ENCODE measurements around the gene DNAJC10. TPM values are rescaled to one million over a fixed set of nuclear protein-coding genes. Genes with fewer than 3 reads are reported as not detected.

The DNAJC10 gene
- total RNA-seq, 1 donor: 47.6 TPM

DNA sequence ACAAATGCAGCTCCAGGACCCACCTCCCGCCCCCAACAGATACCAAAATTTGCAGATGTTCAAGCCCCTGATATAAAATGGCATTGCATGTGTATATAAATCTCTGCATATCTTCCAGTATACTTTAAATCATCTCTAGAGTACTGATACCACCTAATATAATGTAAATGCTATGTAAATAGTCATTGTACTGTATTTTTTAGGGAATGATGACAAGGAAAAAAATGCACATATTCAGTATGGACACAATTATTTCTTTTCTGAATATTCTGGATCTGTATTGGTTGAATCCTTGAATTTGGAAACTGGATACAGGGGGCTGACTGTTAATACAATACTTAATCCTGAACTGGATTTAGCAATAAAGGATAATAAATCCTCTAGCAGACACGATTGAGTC is 82.7 kb downstream of the DNAJC10 start:
- H3K27me3 ChIP-seq (ENCODE audit: insufficient read depth, low read length): peaks cover 3% of the 10 kb centered on the region
- H3K4me3 ChIP-seq (ENCODE audit: low read length): no peak overlapping the region
- H3K4me1 ChIP-seq (ENCODE audit: insufficient read depth, low read length): no peaks in the 10 kb centered on the region
- no peaks in the 10 kb centered on the region for H3K9me3 ChIP-seq (ENCODE audit: low read depth, low read length)

DNA sequence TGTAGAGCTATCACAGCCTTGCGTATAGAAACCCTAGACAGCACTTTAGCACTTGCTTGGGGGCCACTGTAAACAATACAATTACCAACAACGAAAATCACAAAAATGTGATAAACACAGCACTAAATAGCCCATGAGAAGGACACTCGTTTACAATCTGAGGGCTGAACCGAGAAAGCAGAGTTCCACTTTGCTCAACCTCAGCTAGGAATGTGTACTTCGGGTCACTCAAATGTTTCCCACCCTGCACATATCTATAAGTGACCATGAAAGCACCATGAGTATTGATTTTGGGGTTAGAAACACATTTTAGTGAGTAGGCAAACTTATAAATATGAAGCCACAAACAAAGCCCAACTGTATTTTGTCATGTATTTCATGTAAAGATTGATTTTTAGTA is 88.1 kb downstream of the DNAJC10 start:
- no peaks in the 10 kb centered on the region for H3K9me3 ChIP-seq (ENCODE audit: low read depth, low read length)
- peaks cover 8% of the 10 kb centered on the region for H3K27me3 ChIP-seq (ENCODE audit: insufficient read depth, low read length)
- no peak overlapping the region for H3K4me3 ChIP-seq (ENCODE audit: low read length)
- H3K4me1 ChIP-seq (ENCODE audit: insufficient read depth, low read length): no peaks in the 10 kb centered on the region

DNA sequence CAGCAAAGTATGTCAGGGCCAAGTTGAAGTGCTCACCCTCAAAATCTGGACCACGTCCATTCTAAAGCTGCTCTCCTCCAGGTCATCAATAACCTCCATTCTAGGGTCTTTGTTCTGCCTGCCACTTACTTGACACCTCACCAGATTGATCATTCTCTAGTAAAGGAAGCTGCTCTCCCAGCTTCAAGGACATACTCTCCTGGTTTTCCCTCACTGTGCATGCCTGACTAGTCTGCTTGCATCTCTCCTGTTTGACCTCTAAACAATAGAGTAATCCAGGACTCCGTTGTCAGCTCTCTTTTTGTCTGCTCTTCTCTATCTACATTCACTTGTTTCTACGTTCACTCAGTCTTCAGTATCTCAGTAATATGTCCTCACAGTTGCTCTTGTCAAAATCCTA is 91.3 kb downstream of the DNAJC10 start:
- Histone ChIP-seq H3K4me1 (ENCODE audit: insufficient read depth, low read length) (no peaks in the 10 kb centered on the region), H3K27me3 (ENCODE audit: insufficient read depth, low read length) (peaks cover 5% of the 10 kb centered on the region), H3K4me3 (ENCODE audit: low read length) (no peak overlapping the region), H3K9me3 (ENCODE audit: low read depth, low read length) (no peaks in the 10 kb centered on the region)

DNA sequence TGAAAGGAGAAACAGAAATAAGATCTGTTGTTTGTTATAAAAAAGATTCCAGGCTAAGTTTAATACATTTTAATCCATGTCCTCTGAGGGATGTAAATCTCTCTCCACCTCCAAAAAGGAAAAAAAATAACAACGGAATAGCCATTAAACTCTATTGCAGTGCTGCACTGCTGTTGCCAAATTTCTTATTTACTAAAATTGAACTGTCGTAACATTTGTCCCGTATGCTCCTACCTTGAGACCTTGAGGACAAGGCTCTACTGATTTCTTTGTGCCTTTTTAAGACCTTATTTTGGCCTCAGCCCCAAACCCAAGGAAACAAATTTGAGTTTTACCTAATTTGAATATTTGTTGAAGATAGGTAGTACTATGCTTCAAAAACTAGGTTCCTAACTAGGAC is 94.0 kb downstream of the DNAJC10 start:
- H3K9me3 ChIP-seq (ENCODE audit: low read depth, low read length): no peaks in the 10 kb centered on the region
- H3K4me3 ChIP-seq (ENCODE audit: low read length): no peak overlapping the region
- H3K4me1 ChIP-seq (ENCODE audit: insufficient read depth, low read length): no peaks in the 10 kb centered on the region
- peaks cover 8% of the 10 kb centered on the region for H3K27me3 ChIP-seq (ENCODE audit: insufficient read depth, low read length)

DNA sequence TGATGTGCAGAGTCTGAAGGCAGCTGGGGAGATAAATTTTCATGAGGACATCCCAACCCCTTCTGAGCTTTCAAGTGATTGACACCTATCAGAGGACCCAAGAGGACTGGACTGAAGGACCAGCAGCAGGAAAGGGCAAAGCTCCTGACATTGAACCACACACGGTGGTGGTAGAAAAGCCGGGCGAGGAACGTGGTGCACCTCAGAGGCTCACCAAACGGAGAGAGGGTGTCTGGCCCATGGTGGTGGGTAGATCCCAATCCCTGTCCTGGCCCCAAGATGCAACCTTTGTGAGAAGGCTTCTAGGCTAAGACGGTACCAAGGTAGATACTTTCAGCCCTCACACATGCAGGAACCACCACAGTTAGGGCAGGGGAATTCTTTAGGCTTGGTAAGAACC is 98.3 kb downstream of the DNAJC10 start:
- Histone ChIP-seq H3K27me3 (ENCODE audit: insufficient read depth, low read length) (peaks cover 3% of the 10 kb centered on the region), H3K9me3 (ENCODE audit: low read depth, low read length) (no peaks in the 10 kb centered on the region)

DNA sequence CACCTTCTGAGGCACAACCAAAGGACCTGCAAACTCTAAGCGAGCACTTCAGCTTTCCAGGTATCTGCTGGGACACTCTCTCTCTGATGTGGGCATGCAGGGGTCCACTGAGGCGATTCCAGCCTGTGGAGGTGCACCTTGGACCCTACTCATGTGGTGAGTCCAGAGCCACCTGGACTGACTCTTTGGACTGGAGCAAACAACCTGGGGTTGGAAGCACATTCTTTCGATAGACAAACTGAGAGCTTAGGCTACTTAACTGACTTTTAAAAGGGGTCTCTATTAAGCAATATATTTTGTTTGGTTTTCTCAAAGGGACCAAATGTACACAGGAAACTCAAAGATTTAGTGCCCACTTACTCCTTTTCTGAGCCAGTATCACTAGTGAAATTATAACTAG is 98.7 kb downstream of the DNAJC10 start:
- H3K9me3 ChIP-seq (ENCODE audit: low read depth, low read length): no peaks in the 10 kb centered on the region
- H3K4me3 ChIP-seq (ENCODE audit: low read length): no peak overlapping the region
- no peaks in the 10 kb centered on the region for H3K4me1 ChIP-seq (ENCODE audit: insufficient read depth, low read length)
- peaks cover 3% of the 10 kb centered on the region for H3K27me3 ChIP-seq (ENCODE audit: insufficient read depth, low read length)

More for the DNA sequence above, 98.3 kb downstream of the DNAJC10 start:
- Histone ChIP-seq H3K4me1 (ENCODE audit: insufficient read depth, low read length) (no peaks in the 10 kb centered on the region), H3K4me3 (ENCODE audit: low read length) (no peak overlapping the region)

DNA sequence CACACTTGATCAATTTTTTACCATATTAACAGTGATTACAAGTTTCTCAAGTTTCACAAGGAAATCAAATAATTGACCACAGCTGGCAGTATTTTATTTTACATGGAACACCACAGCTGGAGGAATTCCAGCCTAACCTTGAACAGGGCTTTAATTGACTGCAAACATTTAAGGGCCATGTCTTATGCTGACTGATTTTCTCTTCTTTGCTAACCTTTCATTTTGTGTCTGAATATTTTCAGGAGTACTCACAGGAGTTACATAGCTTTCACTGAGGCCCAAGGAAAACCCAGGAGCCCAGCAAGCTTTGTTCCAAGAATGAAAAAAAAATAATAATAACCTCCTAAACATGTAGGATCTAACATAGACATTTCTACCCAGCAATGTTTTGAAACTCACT is 100.8 kb downstream of the DNAJC10 start:
- Histone ChIP-seq H3K27me3 (ENCODE audit: insufficient read depth, low read length) (peaks cover 3% of the 10 kb centered on the region), H3K4me1 (ENCODE audit: insufficient read depth, low read length) (no peaks in the 10 kb centered on the region), H3K9me3 (ENCODE audit: low read depth, low read length) (no peaks in the 10 kb centered on the region), H3K4me3 (ENCODE audit: low read length) (no peak overlapping the region)

DNA sequence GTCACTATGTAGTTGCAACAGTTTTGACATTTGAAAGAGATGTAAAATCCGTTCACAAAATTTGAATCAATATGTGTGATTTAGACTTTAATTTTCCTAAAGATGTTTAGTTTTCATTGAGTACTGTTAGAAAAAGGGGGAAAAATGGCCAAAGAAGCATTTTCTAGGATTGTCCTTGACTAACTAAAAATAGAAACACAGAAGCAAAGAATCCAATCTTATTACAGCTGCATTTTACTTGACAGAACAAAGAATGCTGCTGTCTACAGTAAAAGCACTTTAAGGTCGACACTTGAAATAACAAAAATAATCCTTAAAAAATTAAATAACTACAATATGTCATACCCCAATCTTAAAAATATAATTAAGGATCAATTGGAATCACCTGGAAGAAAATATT is 101.5 kb downstream of the DNAJC10 start:
- Histone ChIP-seq H3K27me3 (ENCODE audit: insufficient read depth, low read length) (peaks cover 3% of the 10 kb centered on the region), H3K4me1 (ENCODE audit: insufficient read depth, low read length) (no peaks in the 10 kb centered on the region), H3K4me3 (ENCODE audit: low read length) (no peak overlapping the region), H3K9me3 (ENCODE audit: low read depth, low read length) (no peaks in the 10 kb centered on the region)

DNA sequence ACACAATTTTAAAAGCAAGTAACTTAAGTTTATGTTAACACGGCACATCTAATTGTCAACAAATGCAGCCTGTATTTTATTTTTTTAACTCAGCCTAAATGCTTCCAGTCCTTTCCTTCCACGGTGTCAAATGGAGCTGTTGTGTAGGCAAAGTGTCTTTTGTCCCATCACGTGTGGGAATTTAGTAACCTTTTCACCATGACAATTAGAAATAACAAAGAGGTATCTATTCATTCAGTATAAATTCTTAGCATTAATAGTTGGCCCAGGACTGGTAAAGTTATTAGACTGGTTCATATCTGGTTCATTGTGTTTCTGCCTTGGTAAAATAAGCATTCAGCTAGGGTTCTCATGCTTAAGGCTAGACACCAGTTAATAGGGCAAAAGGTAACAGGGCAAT is 102.4 kb downstream of the DNAJC10 start:
- H3K4me1 ChIP-seq (ENCODE audit: insufficient read depth, low read length): no peaks in the 10 kb centered on the region
- H3K27me3 ChIP-seq (ENCODE audit: insufficient read depth, low read length): peaks cover 3% of the 10 kb centered on the region
- H3K9me3 ChIP-seq (ENCODE audit: low read depth, low read length): no peaks in the 10 kb centered on the region
- no peak overlapping the region for H3K4me3 ChIP-seq (ENCODE audit: low read length)

DNA sequence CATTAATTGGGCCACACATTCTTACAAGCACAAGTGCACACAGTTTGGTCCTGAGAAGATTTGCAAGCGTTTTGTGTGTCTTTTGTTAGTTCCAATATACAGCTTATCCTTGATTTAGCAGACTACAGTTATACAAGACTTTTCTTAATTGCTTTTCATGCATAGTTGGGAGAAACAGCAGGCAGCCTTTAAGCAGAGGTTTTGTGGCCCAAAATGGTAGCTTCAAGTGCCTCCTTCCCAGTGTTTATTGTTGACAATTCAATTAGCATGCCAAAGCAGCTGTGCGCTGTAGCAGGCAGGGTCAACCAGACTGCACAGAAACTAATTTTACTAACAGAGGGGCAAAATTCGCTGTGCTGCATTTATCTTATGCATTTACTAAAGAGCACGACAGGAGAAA is 102.9 kb downstream of the DNAJC10 start:
- Histone ChIP-seq H3K4me1 (ENCODE audit: insufficient read depth, low read length) (no peaks in the 10 kb centered on the region), H3K9me3 (ENCODE audit: low read depth, low read length) (no peaks in the 10 kb centered on the region), H3K27me3 (ENCODE audit: insufficient read depth, low read length) (peaks cover 3% of the 10 kb centered on the region), H3K4me3 (ENCODE audit: low read length) (no peak overlapping the region)

DNA sequence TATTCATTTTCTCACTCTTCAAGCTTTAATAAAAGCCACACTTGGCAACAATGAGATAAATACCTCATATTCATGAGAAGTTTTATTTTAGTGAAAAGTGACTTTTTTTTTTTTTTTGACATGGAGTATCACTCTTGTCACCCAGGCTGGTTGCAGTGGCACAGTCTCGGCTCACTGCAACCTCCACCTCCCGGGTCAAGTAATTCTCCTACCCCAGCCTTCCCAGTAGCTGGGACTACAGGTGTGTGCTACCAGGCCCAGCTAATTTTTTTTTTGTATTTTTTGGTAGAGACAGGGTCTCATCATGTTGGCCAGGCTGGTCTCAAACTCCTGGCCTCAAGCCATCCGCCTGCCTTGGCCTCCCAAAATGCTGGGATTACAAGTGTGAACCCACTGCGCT is 103.4 kb downstream of the DNAJC10 start:
- no peak overlapping the region for H3K4me3 ChIP-seq (ENCODE audit: low read length)
- no peaks in the 10 kb centered on the region for H3K27me3 ChIP-seq (ENCODE audit: insufficient read depth, low read length)
- H3K4me1 ChIP-seq (ENCODE audit: insufficient read depth, low read length): no peaks in the 10 kb centered on the region
- H3K9me3 ChIP-seq (ENCODE audit: low read depth, low read length): no peaks in the 10 kb centered on the region

DNA sequence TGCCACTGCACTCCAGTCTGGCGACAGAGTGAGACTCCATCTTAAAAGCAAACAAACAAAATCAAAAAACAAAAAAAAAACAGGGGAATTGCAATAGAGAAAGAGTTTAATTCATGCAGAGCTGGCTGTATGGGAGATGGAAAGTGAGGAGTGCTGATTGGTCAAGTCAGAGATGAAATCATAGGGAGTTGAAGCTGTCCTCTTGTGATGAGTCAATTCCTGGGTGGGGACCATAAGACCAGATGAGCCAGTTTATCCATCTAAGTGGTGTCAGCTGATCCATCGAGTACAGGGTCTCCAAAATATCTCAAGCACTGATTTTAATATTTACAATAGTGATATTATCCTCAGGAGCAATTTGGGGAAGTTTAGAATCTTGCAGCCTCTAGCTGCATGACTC is 105.1 kb downstream of the DNAJC10 start:
- H3K4me3 ChIP-seq (ENCODE audit: low read length): no peak overlapping the region
- no peaks in the 10 kb centered on the region for H3K4me1 ChIP-seq (ENCODE audit: insufficient read depth, low read length)
- H3K9me3 ChIP-seq (ENCODE audit: low read depth, low read length): no peaks in the 10 kb centered on the region
- no peaks in the 10 kb centered on the region for H3K27me3 ChIP-seq (ENCODE audit: insufficient read depth, low read length)

DNA sequence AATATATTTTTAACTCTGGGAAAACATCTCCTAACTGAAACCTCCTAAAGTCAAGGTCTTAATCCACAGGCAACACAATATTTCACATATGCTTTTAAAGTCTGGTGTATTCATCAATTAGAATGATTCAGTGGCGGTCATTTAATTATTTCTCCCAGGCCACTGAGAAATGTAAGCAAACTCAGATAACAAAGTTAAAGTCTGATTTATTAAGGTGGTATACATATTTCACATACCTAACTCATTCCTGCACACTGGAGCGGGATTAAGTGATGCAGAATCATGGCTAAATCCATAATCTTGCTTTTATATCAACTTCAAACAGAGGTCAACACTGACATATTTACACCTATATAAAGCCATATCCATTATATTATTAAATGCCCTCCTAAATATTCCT is 106.7 kb downstream of the DNAJC10 start:
- Histone ChIP-seq H3K9me3 (ENCODE audit: low read depth, low read length) (no peaks in the 10 kb centered on the region), H3K4me3 (ENCODE audit: low read length) (no peak overlapping the region), H3K4me1 (ENCODE audit: insufficient read depth, low read length) (no peaks in the 10 kb centered on the region), H3K27me3 (ENCODE audit: insufficient read depth, low read length) (no peaks in the 10 kb centered on the region)

DNA sequence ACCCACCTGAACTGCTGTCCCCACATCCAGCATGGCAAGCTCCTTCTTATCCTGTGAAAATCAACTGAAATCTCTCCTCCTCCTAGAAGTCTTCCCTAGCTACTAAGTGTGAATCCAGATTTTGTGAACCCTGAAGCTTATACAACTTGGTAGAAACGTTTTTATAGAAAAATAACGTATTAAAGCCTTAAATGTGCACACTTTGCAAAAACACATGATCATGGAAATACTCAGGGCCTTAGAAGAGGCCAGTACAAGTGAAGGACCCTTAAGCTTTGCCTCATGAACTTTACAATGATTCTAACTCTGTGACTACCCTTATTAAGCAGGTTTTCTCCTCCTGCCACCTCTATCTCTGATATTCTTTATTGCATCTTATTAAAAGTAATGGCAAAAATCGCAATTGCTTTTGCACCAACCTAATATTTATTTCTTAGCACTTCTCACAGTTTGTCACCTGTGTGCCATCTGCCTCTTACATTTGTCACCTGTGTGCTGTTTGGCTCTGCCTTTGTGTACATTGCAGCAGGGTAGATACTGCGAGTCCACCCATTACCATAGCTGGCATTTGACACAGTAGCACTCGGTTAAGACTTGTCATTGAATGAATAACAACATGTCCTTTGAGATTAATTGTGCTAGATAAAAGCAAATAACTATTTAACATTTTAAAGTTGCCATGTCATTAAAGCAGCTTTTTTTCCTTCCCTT is 108.2 kb downstream of the DNAJC10 start:
- H3K4me1 ChIP-seq (ENCODE audit: insufficient read depth, low read length): no peaks in the 10 kb centered on the region
- H3K4me3 ChIP-seq (ENCODE audit: low read length): no peak overlapping the region
- no peaks in the 10 kb centered on the region for H3K27me3 ChIP-seq (ENCODE audit: insufficient read depth, low read length)
- no peaks in the 10 kb centered on the region for H3K9me3 ChIP-seq (ENCODE audit: low read depth, low read length)

DNA sequence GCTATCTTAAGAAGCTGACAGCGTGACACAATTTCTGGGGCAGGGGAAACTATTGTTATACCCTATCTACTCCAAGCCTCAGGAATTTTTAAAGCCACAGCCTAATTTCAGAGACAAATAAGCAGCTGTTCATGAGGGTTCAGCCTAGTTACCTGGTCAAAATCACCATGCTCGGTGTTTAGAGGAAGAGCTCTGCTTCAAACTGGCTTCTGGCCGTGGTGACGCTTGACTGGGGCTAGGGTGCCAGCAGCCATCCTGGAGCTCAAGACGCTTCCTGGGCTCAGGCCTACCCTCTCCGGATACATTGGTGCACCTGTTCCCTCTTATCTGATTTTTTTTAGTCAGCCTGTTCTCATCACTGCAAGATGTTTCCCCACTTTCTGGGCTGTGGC is 108.7 kb downstream of the DNAJC10 start:
- no peaks in the 10 kb centered on the region for H3K4me1 ChIP-seq (ENCODE audit: insufficient read depth, low read length)
- no peak overlapping the region for H3K4me3 ChIP-seq (ENCODE audit: low read length)
- H3K9me3 ChIP-seq (ENCODE audit: low read depth, low read length): no peaks in the 10 kb centered on the region
- no peaks in the 10 kb centered on the region for H3K27me3 ChIP-seq (ENCODE audit: insufficient read depth, low read length)

DNA sequence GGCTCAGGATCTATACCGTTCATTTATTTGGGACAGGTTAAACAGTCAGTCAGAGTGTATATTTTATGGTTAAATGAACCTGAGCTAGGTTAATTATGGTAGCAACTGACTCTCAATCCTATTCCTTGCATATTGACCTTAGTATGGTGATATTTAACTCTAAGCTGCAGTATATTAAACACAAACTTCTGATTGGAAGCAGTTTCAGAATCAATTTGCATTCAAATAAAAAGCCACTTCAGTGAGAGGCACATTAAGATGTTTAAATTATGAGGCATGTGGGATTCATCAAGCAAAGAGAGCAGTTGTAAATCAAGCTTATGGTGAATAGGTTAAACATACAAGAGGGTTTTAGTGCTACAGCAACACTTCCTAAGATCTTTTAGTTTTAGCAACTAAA is 110.0 kb downstream of the DNAJC10 start:
- Histone ChIP-seq H3K9me3 (ENCODE audit: low read depth, low read length) (no peaks in the 10 kb centered on the region), H3K27me3 (ENCODE audit: insufficient read depth, low read length) (no peaks in the 10 kb centered on the region), H3K4me1 (ENCODE audit: insufficient read depth, low read length) (no peaks in the 10 kb centered on the region), H3K4me3 (ENCODE audit: low read length) (no peak overlapping the region)

All from mononuclear cell (primary cell).